ENCODE measurements around the gene ADAMTS12. TPM values are rescaled to one million over a fixed set of nuclear protein-coding genes. Genes with fewer than 3 reads are reported as not detected.

ADAMTS12 gene
- total RNA-seq, 1 experiment from 2014 or later = not detected

- H3K4me1 Mint-ChIP-seq (ENCODE audit: insufficient read depth, unreplicated experiment) = no peaks in the 10 kb centered on the region
- no peak overlapping the region for H3K27ac Mint-ChIP-seq (ENCODE audit: low read depth, unreplicated experiment)
- no TSS peak for BruUV-seq (replicated peaks)
- TF ChIP-seq CTCF (IDR thresholded peaks at IDR 0.05; ENCODE audit: unreplicated experiment) = no peak
- no peaks in the 10 kb centered on the region for H3K36me3 Mint-ChIP-seq (ENCODE audit: insufficient read depth, unreplicated experiment)
- no peaks in the 10 kb centered on the region for H3K9me3 Mint-ChIP-seq (ENCODE audit: unreplicated experiment)
- no peak overlapping the region for H3K4me3 Mint-ChIP-seq (ENCODE audit: unreplicated experiment)
- intact Hi-C loops (cut with micrococcal nuclease) = no loop called here
- ChIA-PET POLR2A (interaction anchor here (0.6 to 0.8 kb wide), 2 partner anchors 32 to 156 kb away, joined by 3 read pairs; no protein-coding TSS in a partner anchor), CTCF (interaction anchor here (0.6 to 0.7 kb wide), 2 partner anchors 17 to 127 kb away, joined by 3 read pairs; no protein-coding TSS in a partner anchor)
- no peaks in the 10 kb centered on the region for H3K27me3 Mint-ChIP-seq (ENCODE audit: insufficient read depth, unreplicated experiment)
- no peak for DNase-seq (ENCODE audit: unreplicated experiment)
These were observed 327.5 kb downstream of the ADAMTS12 start for GRCh38 chr5:33563983-33564908.

GRCh38 chr5:33563530-33563929 lies 328.3 kb downstream of the ADAMTS12 start:
- intact Hi-C loops (cut with micrococcal nuclease) = no loop called here
- Mint-ChIP-seq H3K9me3 (ENCODE audit: unreplicated experiment) (no peaks in the 10 kb centered on the region), H3K36me3 (ENCODE audit: insufficient read depth, unreplicated experiment) (no peaks in the 10 kb centered on the region), H3K4me1 (ENCODE audit: insufficient read depth, unreplicated experiment) (no peaks in the 10 kb centered on the region), H3K4me3 (ENCODE audit: unreplicated experiment) (no peak overlapping the region), H3K27ac (ENCODE audit: low read depth, unreplicated experiment) (no peak overlapping the region), H3K27me3 (ENCODE audit: insufficient read depth, unreplicated experiment) (no peaks in the 10 kb centered on the region)
- no peak for DNase-seq (ENCODE audit: unreplicated experiment)
- ChIA-PET POLR2A (interaction anchor here (0.8 kb wide), 1 partner anchor 31 kb away, joined by 3 read pairs; no protein-coding TSS in a partner anchor), CTCF (no interaction called here)
- BruUV-seq (replicated peaks) = no TSS peak
- TF ChIP-seq CTCF (IDR thresholded peaks at IDR 0.05; ENCODE audit: unreplicated experiment) = no peak

GRCh38 chr5:33558489-33558888 lies 333.3 kb downstream of the ADAMTS12 start:
- no peaks in the 10 kb centered on the region for H3K36me3 Mint-ChIP-seq (ENCODE audit: insufficient read depth, unreplicated experiment)
- no peak for DNase-seq (ENCODE audit: unreplicated experiment)
- no peaks in the 10 kb centered on the region for H3K27me3 Mint-ChIP-seq (ENCODE audit: insufficient read depth, unreplicated experiment)
- TF ChIP-seq CTCF (IDR thresholded peaks at IDR 0.05; ENCODE audit: unreplicated experiment) = no peak
- BruUV-seq (replicated peaks) = no TSS peak
- no peaks in the 10 kb centered on the region for H3K9me3 Mint-ChIP-seq (ENCODE audit: unreplicated experiment)
- H3K27ac Mint-ChIP-seq (ENCODE audit: low read depth, unreplicated experiment) = no peak overlapping the region
- no peaks in the 10 kb centered on the region for H3K4me1 Mint-ChIP-seq (ENCODE audit: insufficient read depth, unreplicated experiment)
- CTCF ChIA-PET = interaction anchor here (0.6 kb wide), 1 partner anchor 374 kb away, joined by 4 read pairs; no protein-coding TSS in a partner anchor
- intact Hi-C loops (cut with micrococcal nuclease) = no loop called here
- no peak overlapping the region for H3K4me3 Mint-ChIP-seq (ENCODE audit: unreplicated experiment)
- POLR2A ChIA-PET = interaction anchor here (0.7 to 0.9 kb wide), 3 partner anchors 268 to 554 kb away, joined by 3 read pairs; no protein-coding TSS in a partner anchor

GRCh38 chr5:33557605-33558004 lies 334.2 kb downstream of the ADAMTS12 start:
- no peaks in the 10 kb centered on the region for H3K36me3 Mint-ChIP-seq (ENCODE audit: insufficient read depth, unreplicated experiment)
- no peaks in the 10 kb centered on the region for H3K27me3 Mint-ChIP-seq (ENCODE audit: insufficient read depth, unreplicated experiment)
- no peaks in the 10 kb centered on the region for H3K4me1 Mint-ChIP-seq (ENCODE audit: insufficient read depth, unreplicated experiment)
- no peak for TF ChIP-seq CTCF (IDR thresholded peaks at IDR 0.05; ENCODE audit: unreplicated experiment)
- CTCF ChIA-PET = interaction anchor here (0.7 kb wide), 1 partner anchor 40 kb away, joined by 4 read pairs; no protein-coding TSS in a partner anchor
- no TSS peak for BruUV-seq (replicated peaks)
- POLR2A ChIA-PET = interaction anchor here (0.6 kb wide), 1 partner anchor 118 kb away, joined by 3 read pairs; no protein-coding TSS in a partner anchor
- H3K27ac Mint-ChIP-seq (ENCODE audit: low read depth, unreplicated experiment) = no peak overlapping the region
- no peak for DNase-seq (ENCODE audit: unreplicated experiment)
- intact Hi-C loops (cut with micrococcal nuclease) = no loop called here
- H3K9me3 Mint-ChIP-seq (ENCODE audit: unreplicated experiment) = no peaks in the 10 kb centered on the region
- H3K4me3 Mint-ChIP-seq (ENCODE audit: unreplicated experiment) = no peak overlapping the region
